ENCODE measurements around the gene TMEM82. TPM values are rescaled to one million over a fixed set of nuclear protein-coding genes. Genes with fewer than 3 reads are reported as not detected.
A peak's percentile ranks its signal among the peaks of the same experiment; 100 is the strongest.

The TMEM82 gene
- total and polyA plus RNA-seq, 12 donors, result not detected

DNA sequence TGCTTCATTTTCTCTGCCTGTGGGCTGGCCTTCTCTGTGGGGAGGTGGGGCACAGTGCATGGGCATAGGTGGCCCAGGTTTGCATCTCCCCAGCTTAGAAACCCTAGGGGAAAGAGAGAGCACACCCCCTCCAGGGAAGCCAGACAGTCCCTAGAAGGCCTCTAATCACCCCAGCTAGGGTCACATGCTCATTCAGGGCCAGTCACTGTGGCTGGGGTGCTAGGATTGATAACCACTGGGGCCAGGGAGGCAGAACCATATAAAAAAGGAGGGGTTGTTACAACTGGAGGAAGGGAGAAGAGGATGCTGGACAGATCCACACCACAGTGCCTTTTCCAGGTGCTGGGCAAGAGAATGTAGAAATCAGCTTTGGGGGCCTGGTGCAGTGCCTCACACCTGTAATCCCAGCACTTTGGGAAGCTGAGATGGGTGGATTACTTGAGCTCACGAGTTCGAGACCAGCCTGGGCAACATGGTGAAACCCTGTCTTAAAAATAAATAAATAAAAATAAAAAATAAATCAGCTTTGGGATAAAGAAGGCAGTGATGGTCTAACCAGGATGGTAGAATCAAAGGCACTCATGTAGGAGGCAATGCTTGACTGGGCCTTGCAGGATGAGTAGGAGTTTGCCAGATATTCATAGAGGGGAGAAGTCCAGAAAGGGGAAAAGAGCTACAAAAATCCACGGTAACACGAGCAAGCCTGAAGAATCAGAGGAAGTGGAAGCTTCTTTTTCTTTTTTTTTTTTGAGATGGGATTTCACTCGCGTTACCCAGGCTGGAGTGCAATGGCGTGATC, 35.8 kb downstream of the TMEM82 start:
- DNase-seq (no peak), ATAC-seq (no peak)
- WGBS, 2 donors, result 88 to 92% methylated on average over 7 of the region's 7 CpGs
- Histone ChIP-seq H3K4me3 (no peak overlapping the region), H3K27me3 (no peaks in the 10 kb centered on the region), H3K4me1 (peaks cover 0 to 6% (median 0%) of the 10 kb centered on the region in 9 donors), H3K27ac (no peak overlapping the region), H3K36me3 (peaks cover 0 to 86% (median 2%) of the 10 kb centered on the region in 9 donors), H3K9me3 (no peaks in the 10 kb centered on the region)
- intact Hi-C loops (cut with DNase I), result no loop called here
- TF ChIP-seq, protein P1, sequence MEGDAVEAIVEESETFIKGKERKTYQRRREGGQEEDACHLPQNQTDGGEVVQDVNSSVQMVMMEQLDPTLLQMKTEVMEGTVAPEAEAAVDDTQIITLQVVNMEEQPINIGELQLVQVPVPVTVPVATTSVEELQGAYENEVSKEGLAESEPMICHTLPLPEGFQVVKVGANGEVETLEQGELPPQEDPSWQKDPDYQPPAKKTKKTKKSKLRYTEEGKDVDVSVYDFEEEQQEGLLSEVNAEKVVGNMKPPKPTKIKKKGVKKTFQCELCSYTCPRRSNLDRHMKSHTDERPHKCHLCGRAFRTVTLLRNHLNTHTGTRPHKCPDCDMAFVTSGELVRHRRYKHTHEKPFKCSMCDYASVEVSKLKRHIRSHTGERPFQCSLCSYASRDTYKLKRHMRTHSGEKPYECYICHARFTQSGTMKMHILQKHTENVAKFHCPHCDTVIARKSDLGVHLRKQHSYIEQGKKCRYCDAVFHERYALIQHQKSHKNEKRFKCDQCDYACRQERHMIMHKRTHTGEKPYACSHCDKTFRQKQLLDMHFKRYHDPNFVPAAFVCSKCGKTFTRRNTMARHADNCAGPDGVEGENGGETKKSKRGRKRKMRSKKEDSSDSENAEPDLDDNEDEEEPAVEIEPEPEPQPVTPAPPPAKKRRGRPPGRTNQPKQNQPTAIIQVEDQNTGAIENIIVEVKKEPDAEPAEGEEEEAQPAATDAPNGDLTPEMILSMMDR (IDR thresholded peaks at IDR 0.05), result no peak

DNA sequence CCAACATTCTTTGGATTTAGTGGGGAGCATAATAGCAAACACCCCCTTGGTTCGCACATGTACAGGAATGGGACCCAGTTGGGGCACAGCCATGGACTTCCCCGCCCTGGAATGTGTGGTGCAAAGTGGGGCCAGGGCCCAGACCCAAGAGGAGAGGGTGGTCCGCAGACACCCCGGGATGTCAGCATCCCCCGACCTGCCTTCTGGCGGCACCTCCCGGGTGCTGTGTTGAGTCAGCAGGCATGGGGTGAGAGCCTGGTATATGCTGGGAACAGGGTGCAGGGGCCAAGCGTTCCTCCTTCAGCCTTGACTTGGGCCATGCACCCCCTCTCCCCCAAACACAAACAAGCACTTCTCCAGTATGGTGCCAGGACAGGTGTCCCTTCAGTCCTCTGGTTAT, 43.4 kb downstream of the TMEM82 start:
- H3K36me3 ChIP-seq, result peaks cover 0 to 34% (median 2%) of the 10 kb centered on the region in 9 donors
- H3K9me3 ChIP-seq, result no peaks in the 10 kb centered on the region
- no peaks in the 10 kb centered on the region for H3K27me3 ChIP-seq
- H3K4me1 ChIP-seq, result peaks cover 0 to 14% (median 6%) of the 10 kb centered on the region in 9 donors
- 92 to 93% methylated on average over 8 of the region's 8 CpGs for WGBS, 2 donors
- DNase-seq, result no peak
- ATAC-seq, result peak in 2 of 8 donors; percentile 31 to 43
- no peak overlapping the region for H3K4me3 ChIP-seq
- TF ChIP-seq, protein P1 (IDR thresholded peaks at IDR 0.05), result no peak
- no peak overlapping the region for H3K27ac ChIP-seq
- intact Hi-C loops (cut with DNase I), result no loop called here

DNA sequence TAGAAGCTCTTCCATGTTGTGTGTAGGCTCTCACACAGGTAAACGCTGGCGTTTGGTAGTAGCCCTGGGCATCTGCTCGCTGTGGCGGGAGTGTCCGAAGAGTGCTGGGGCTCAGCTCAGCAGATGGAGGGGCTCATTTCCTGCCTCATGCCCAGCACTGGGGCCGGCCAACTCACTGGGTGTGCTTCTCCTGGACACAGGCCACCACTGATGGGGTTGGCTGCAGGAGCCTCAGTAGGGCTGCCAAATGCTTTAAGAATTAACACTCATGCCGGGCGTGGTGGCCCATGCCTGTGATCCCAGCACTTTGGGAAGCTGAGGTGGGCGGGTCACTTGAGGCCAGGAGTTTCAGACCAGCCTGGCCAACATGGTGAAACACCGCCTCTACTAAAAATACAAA, 44.3 kb downstream of the TMEM82 start:
- WGBS, 2 donors, result 61 to 65% methylated on average over 10 of the region's 10 CpGs
- Histone ChIP-seq H3K4me1 (peaks cover 0 to 14% (median 6%) of the 10 kb centered on the region in 9 donors), H3K9me3 (no peaks in the 10 kb centered on the region), H3K27ac (no peak overlapping the region), H3K36me3 (peaks cover 0 to 26% (median 0%) of the 10 kb centered on the region in 9 donors), H3K4me3 (no peak overlapping the region), H3K27me3 (no peaks in the 10 kb centered on the region)
- DNase-seq (no peak), ATAC-seq (peak in 7 of 8 donors; percentile 41 to 82 (median 66))
- intact Hi-C loops (cut with DNase I), result no loop called here
- TF ChIP-seq, protein P1 (IDR thresholded peaks at IDR 0.05), result no peak

DNA sequence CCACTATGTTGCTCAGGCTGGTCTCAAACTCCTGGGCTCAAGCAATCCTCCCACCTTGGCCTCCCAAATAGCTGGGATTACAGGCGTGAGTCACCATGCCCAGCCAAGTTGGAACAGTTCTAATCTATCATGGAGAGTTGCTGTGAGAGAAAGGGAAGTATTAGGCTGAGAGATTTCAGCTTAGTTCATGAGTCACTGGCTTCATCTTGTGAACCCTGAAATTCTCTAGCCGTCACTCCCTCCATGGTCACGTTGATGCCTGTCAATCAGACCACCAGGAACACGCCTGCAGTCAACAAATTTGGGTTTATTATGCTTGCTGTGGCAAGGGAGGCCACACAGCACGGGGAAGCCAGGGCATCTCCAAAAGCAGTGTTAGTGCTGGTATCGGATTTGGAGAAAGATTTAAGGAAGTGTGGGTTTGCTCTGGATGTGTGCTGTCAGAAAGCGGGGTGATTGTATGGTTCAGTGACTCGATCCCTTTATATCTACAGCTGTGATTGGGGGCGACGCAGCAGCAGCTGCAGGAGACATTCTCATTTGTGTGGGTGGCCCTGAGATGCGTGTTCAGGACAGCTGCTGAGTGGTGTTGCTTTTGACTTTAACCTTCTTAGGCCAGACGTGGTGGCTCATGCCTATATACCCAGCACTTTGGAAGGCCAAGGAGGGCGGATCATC, 46.5 kb downstream of the TMEM82 start:
- 77% methylated on average over 13 of the region's 13 CpGs for WGBS, 2 donors
- Histone ChIP-seq H3K27me3 (no peaks in the 10 kb centered on the region), H3K9me3 (no peaks in the 10 kb centered on the region), H3K36me3 (peaks cover 0 to 13% (median 0%) of the 10 kb centered on the region in 9 donors), H3K4me1 (peaks cover 0 to 22% (median 10%) of the 10 kb centered on the region in 9 donors), H3K27ac (peak overlapping the region in 1 of 10 donors; percentile 10), H3K4me3 (no peak overlapping the region)
- TF ChIP-seq, protein P1 (IDR thresholded peaks at IDR 0.05), result no peak
- intact Hi-C loops (cut with DNase I), result no loop called here
- no peak for DNase-seq
- ATAC-seq, result no peak

Data from heart right ventricle (tissue), 16 donors.